Measurements from ENCODE around the gene CNNM1. TPM values are rescaled to one million over a fixed set of nuclear protein-coding genes. Genes with fewer than 3 reads are reported as not detected.

Gene CNNM1
- total RNA-seq, 1 experiment from 2014 or later: not detected

DNA sequence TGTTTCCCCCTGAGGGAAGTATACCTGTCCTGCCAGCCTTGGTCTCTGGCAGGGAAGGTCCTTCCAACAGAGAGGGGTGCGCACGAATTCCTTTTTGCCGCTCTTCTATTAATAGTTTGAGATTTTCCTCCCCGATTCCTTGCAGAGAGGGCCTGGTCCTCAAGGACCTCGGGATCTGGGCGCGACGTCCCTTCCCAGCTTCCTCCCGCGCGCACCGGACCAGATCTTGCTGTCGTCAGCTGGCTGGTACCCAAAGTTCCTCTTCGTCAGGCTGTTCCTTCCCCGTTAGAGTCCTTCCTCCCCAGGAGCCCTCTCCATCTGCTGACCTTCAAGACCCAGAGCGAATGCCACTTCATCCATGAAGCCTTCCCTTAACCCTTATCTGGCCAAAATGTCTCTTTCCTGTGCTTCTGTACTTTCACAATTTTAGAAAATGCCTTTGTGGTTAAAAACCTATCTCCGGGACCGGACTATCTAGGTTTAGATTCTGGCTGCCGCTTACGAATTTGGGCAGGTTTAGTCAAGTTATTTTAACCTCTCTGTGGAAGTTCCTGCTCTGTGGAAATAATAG lies 102.1 kb downstream of the CNNM1 start:
- intact Hi-C loops (cut with micrococcal nuclease): loop anchor here (1.0 to 5.0 kb wide), 2 partner anchors 39 to 281 kb away; no protein-coding TSS in a partner anchor
- peak overlapping the region; percentile 93 for H3K27ac Mint-ChIP-seq (ENCODE audit: low read depth, unreplicated experiment)
- H3K4me3 Mint-ChIP-seq (ENCODE audit: unreplicated experiment): peak overlapping the region; percentile 97
- BruUV-seq (replicated peaks): no TSS peak
- H3K4me1 Mint-ChIP-seq (ENCODE audit: insufficient read depth, unreplicated experiment): peaks cover 15% of the 10 kb centered on the region
- no peaks in the 10 kb centered on the region for H3K27me3 Mint-ChIP-seq (ENCODE audit: insufficient read depth, unreplicated experiment)
- no peaks in the 10 kb centered on the region for H3K9me3 Mint-ChIP-seq (ENCODE audit: unreplicated experiment)
- TF ChIP-seq, protein P1, sequence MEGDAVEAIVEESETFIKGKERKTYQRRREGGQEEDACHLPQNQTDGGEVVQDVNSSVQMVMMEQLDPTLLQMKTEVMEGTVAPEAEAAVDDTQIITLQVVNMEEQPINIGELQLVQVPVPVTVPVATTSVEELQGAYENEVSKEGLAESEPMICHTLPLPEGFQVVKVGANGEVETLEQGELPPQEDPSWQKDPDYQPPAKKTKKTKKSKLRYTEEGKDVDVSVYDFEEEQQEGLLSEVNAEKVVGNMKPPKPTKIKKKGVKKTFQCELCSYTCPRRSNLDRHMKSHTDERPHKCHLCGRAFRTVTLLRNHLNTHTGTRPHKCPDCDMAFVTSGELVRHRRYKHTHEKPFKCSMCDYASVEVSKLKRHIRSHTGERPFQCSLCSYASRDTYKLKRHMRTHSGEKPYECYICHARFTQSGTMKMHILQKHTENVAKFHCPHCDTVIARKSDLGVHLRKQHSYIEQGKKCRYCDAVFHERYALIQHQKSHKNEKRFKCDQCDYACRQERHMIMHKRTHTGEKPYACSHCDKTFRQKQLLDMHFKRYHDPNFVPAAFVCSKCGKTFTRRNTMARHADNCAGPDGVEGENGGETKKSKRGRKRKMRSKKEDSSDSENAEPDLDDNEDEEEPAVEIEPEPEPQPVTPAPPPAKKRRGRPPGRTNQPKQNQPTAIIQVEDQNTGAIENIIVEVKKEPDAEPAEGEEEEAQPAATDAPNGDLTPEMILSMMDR (IDR thresholded peaks at IDR 0.05; ENCODE audit: unreplicated experiment): no peak
- H3K36me3 Mint-ChIP-seq (ENCODE audit: insufficient read depth, unreplicated experiment): peaks cover 12% of the 10 kb centered on the region
- ChIA-PET POLR2A (interaction anchor here (0.7 to 9.7 kb wide), 19 partner anchors 11 to 1016 kb away, joined by 3 to 283 read pairs (median 7); partner anchors contain the start of genes COX15, CUTC, ENTPD7 and PYROXD2), CTCF (interaction anchor here (0.5 to 15.9 kb wide), 8 partner anchors 11 to 1742 kb away, joined by 3 to 338 read pairs (median 4); partner anchors contain the start of gene SLC25A28)
- DNase-seq (ENCODE audit: unreplicated experiment): peak; percentile 57

DNA sequence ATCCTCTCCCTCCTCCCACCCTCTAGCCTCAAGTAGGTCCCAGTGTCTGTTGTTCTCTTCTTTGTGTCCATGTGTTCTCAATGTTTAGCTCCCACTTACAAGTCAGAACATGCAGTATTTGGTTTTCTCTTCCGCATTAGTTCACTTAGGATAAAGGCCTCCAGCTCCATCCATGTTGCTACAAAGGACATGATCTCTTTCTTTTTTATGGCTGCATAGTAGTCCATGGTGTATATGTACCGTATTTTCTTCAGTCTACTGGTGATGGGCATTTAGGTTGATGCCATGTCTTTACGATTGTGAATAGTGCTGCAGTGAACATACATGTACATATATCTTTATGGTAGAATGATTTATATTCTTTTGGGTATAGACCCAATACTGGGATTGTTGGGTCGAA lies 102.9 kb downstream of the CNNM1 start:
- Mint-ChIP-seq H3K36me3 (ENCODE audit: insufficient read depth, unreplicated experiment) (peaks cover 12% of the 10 kb centered on the region), H3K4me1 (ENCODE audit: insufficient read depth, unreplicated experiment) (peaks cover 15% of the 10 kb centered on the region), H3K27ac (ENCODE audit: low read depth, unreplicated experiment) (no peak overlapping the region), H3K9me3 (ENCODE audit: unreplicated experiment) (no peaks in the 10 kb centered on the region), H3K27me3 (ENCODE audit: insufficient read depth, unreplicated experiment) (no peaks in the 10 kb centered on the region), H3K4me3 (ENCODE audit: unreplicated experiment) (peak overlapping the region; percentile 97)
- TSS peak; percentile 45 for BruUV-seq (replicated peaks)
- TF ChIP-seq, protein P1 (IDR thresholded peaks at IDR 0.05; ENCODE audit: unreplicated experiment): no peak
- ChIA-PET CTCF (interaction anchor here (0.6 to 15.9 kb wide), 4 partner anchors 10 to 271 kb away, joined by 3 to 338 read pairs (median 4); partner anchors contain the start of gene SLC25A28), POLR2A (interaction anchor here (0.9 to 9.7 kb wide), 9 partner anchors 10 to 300 kb away, joined by 3 to 283 read pairs (median 7); partner anchors contain the start of genes COX15, CUTC, ENTPD7 and SLC25A28)
- no peak for DNase-seq (ENCODE audit: unreplicated experiment)
- intact Hi-C loops (cut with micrococcal nuclease): loop anchor here (5.0 kb wide), 1 partner anchor 280 kb away; no protein-coding TSS in a partner anchor

DNA sequence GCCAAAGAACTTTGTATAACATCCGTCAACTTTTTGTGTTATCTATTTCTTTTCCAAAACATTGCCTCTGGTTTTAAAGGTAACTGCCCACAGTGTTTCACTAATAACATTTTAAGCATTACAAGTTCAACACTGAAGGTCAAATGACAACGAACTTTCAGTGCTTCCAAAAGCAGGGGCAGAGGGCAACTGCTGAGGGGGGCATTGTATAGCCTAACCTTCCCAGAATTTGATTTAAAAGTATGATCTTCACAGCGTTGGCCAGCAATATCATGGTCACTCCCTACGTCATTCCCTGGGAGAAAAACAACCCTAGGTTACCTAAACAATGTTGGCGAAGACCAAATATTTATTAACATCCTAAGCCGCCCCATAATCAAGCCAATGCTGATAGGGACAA lies 103.7 kb downstream of the CNNM1 start:
- H3K9me3 Mint-ChIP-seq (ENCODE audit: unreplicated experiment): no peaks in the 10 kb centered on the region
- H3K27me3 Mint-ChIP-seq (ENCODE audit: insufficient read depth, unreplicated experiment): no peaks in the 10 kb centered on the region
- ChIA-PET POLR2A (interaction anchor here (0.9 to 9.7 kb wide), 4 partner anchors 39 to 298 kb away, joined by 3 to 283 read pairs (median 4); partner anchors contain the start of genes ENTPD7 and SLC25A28), CTCF (interaction anchor here (1.5 to 15.9 kb wide), 2 partner anchors 10 to 181 kb away, joined by 4 to 338 read pairs; partner anchors contain the start of gene SLC25A28)
- peaks cover 15% of the 10 kb centered on the region for H3K4me1 Mint-ChIP-seq (ENCODE audit: insufficient read depth, unreplicated experiment)
- no TSS peak for BruUV-seq (replicated peaks)
- H3K27ac Mint-ChIP-seq (ENCODE audit: low read depth, unreplicated experiment): no peak overlapping the region
- no peak overlapping the region for H3K4me3 Mint-ChIP-seq (ENCODE audit: unreplicated experiment)
- H3K36me3 Mint-ChIP-seq (ENCODE audit: insufficient read depth, unreplicated experiment): peaks cover 12% of the 10 kb centered on the region
- no peak for DNase-seq (ENCODE audit: unreplicated experiment)
- TF ChIP-seq, protein P1 (IDR thresholded peaks at IDR 0.05; ENCODE audit: unreplicated experiment): no peak
- intact Hi-C loops (cut with micrococcal nuclease): loop anchor here (5.0 kb wide), 1 partner anchor 279 kb away; no protein-coding TSS in a partner anchor

DNA sequence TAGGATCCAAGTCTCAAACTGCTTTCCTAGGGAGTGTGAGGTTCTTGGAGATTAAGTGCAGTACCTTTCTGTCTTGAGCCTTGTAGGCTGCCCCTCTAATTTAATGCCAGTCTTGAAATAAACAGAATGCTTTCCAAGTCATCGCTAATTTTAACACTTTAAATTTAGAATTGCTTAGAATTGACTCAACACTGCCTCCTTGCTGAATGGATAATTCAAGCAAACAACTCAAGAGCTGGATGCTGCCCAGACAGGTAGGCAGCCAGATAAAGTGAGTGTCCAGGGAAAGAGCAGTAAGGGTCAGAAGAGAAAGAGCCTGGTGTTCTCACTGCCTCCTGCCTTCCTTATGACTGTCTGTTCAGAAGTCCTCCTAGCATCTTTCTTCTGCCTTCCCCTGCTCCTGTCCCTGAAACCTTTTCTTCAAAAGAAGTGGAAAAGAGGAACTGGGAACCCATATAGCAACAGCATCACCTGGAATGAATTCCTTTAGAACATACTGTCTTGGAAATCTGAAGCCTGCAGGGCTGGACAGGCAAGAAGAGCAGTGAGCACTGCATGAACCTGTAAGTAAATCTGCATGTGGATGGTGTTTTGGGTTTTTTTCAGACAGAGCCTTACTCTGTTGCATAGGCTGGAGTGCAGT lies 104.3 kb downstream of the CNNM1 start:
- POLR2A ChIA-PET: interaction anchor here (0.9 to 9.7 kb wide), 3 partner anchors 182 to 298 kb away, joined by 3 to 283 read pairs (median 5); partner anchors contain the start of genes ENTPD7 and SLC25A28
- Mint-ChIP-seq H3K4me3 (ENCODE audit: unreplicated experiment) (no peak overlapping the region), H3K4me1 (ENCODE audit: insufficient read depth, unreplicated experiment) (peaks cover 15% of the 10 kb centered on the region), H3K36me3 (ENCODE audit: insufficient read depth, unreplicated experiment) (peaks cover 12% of the 10 kb centered on the region), H3K27ac (ENCODE audit: low read depth, unreplicated experiment) (no peak overlapping the region), H3K9me3 (ENCODE audit: unreplicated experiment) (no peaks in the 10 kb centered on the region), H3K27me3 (ENCODE audit: insufficient read depth, unreplicated experiment) (no peaks in the 10 kb centered on the region)
- intact Hi-C loops (cut with micrococcal nuclease): loop anchor here (5.0 kb wide), 1 partner anchor 279 kb away; no protein-coding TSS in a partner anchor
- TF ChIP-seq, protein P1 (IDR thresholded peaks at IDR 0.05; ENCODE audit: unreplicated experiment): no peak
- peak; percentile 21 for DNase-seq (ENCODE audit: unreplicated experiment)
- CTCF ChIA-PET: interaction anchor here (0.5 to 15.9 kb wide), 7 partner anchors 11 to 1534 kb away, joined by 3 to 338 read pairs (median 3); partner anchors contain the start of gene SLC25A28
- BruUV-seq (replicated peaks): no TSS peak
